GM23338 (cell line): Measurements from ENCODE around the gene BPNT1. TPM values are rescaled to one million over a fixed set of nuclear protein-coding genes. Genes with fewer than 3 reads are reported as not detected.

Source experiments
- ATAC-seq: fragments of 200-7000 bp; cut with Tn5 transposase; 3 replicates; pipeline ENCODE4 v1.9.1; 2020
- DNase-seq: peaks from one replicate; pipeline ENCODE4 v3.0.0-alpha.2; 2015; ENCODE audit warnings: low spot score
- H2AFZ ChIP-seq: fragments of 200-600 bp; sonication (generic); 2 replicates; pipeline ENCODE4 v1.8.0; 2016; ENCODE audit warnings: antibody characterized with exemption, mild to moderate bottlenecking, moderate library complexity
- H3F3A ChIP-seq: fragments of 200-600 bp; sonication (generic); replicated peaks from 2 replicates; pipeline ENCODE4 v1.8.0; 2017; ENCODE audit warnings: antibody characterized with exemption, mixed run types, low read depth
- H3K27ac ChIP-seq: fragments of 200-600 bp; sonication (generic); 2 replicates; pipeline ENCODE4 v1.6.1; 2016; ENCODE audit warnings: low read depth
- H3K27me3 ChIP-seq: fragments of 200-600 bp; sonication (generic); 2 replicates; pipeline ENCODE4 v1.8.0; 2016; ENCODE audit warnings: mild to moderate bottlenecking, mixed run types, moderate library complexity; ENCODE audit not compliant: insufficient read depth
- H3K36me3 ChIP-seq: fragments of 200-600 bp; sonication (generic); 2 replicates; pipeline ENCODE4 v1.8.0; 2016; ENCODE audit warnings: mild to moderate bottlenecking; ENCODE audit not compliant: insufficient read depth
- H3K4me1 ChIP-seq: fragments of 200-600 bp; sonication (generic); 2 replicates; pipeline ENCODE4 v1.8.0; 2016; ENCODE audit warnings: mild to moderate bottlenecking, moderate library complexity; ENCODE audit not compliant: insufficient read depth
- H3K4me2 ChIP-seq: fragments of 200-600 bp; sonication (generic); 2 replicates; pipeline ENCODE4 v1.7.1; 2017; ENCODE audit warnings: mixed run types
- H3K4me3 ChIP-seq: fragments of 200-600 bp; sonication (generic); 2 replicates; pipeline ENCODE4 v1.6.1; 2016; ENCODE audit warnings: mixed run types
- H3K79me2 ChIP-seq: fragments of 200-600 bp; sonication (generic); replicated peaks from 2 replicates; pipeline ENCODE4 v1.8.0; 2017; ENCODE audit warnings: mild to moderate bottlenecking; ENCODE audit not compliant: insufficient read depth
- H3K9me2 ChIP-seq: fragments of 200-600 bp; sonication (generic); 2 replicates; pipeline ENCODE4 v1.8.0; 2017; ENCODE audit not compliant: insufficient read depth
- H4K20me1 ChIP-seq: fragments of 200-600 bp; sonication (generic); replicated peaks from 2 replicates; pipeline ENCODE4 v1.8.0; 2017; ENCODE audit warnings: mild to moderate bottlenecking; ENCODE audit not compliant: insufficient read depth
- H3K27ac Mint-ChIP-seq: 2 replicates; pipeline ENCODE4 v1.8.0; 2020; ENCODE audit warnings: inconsistent platforms, mild to moderate bottlenecking, moderate library complexity, mixed read lengths
- H3K27me3 Mint-ChIP-seq: 3 replicates; pipeline ENCODE4 v1.8.0; 2022; ENCODE audit warnings: low read depth, mild to moderate bottlenecking, moderate library complexity, mixed read lengths, inconsistent platforms; ENCODE audit not compliant: insufficient read depth, poor library complexity
- H3K36me3 Mint-ChIP-seq: 3 replicates; pipeline ENCODE4 v1.8.0; 2021; ENCODE audit warnings: low read depth, mild to moderate bottlenecking, inconsistent platforms, moderate library complexity, mixed read lengths
- H3K4me1 Mint-ChIP-seq: 3 replicates; pipeline ENCODE4 v1.8.0; 2020; ENCODE audit warnings: mild to moderate bottlenecking, inconsistent platforms, mixed read lengths
- H3K4me3 Mint-ChIP-seq: 3 replicates; pipeline ENCODE4 v1.8.0; 2021; ENCODE audit warnings: moderate library complexity, mild to moderate bottlenecking, inconsistent platforms, mixed read lengths
- H3K9me3 Mint-ChIP-seq: 3 replicates; pipeline ENCODE4 v1.8.0; 2020; ENCODE audit warnings: moderate library complexity, mild to moderate bottlenecking, inconsistent platforms, mixed read lengths
- CREB1 ChIP-seq: fragments of 250-450 bp; sonication (Bioruptor Pico); IDR thresholded peaks from 2 replicates; pipeline ENCODE4 v1.5.0; 2020; ENCODE audit warnings: low read depth, mild to moderate bottlenecking, moderate library complexity
- JUNB ChIP-seq: IDR thresholded peaks from one replicate; pipeline ENCODE4 v1.6.1; 2016; ENCODE audit warnings: antibody characterized with exemption; ENCODE audit not compliant: unreplicated experiment
- POLR2AphosphoS5 ChIP-seq: IDR thresholded peaks from 2 replicates; pipeline ENCODE4 v1.6.1; 2016; ENCODE audit warnings: antibody characterized with exemption, low read depth
- STAT1 ChIP-seq: IDR thresholded peaks from one replicate; pipeline ENCODE4 v1.6.1; 2016; ENCODE audit warnings: antibody characterized with exemption; ENCODE audit not compliant: unreplicated experiment
- ZNF114 ChIP-seq: fragments of 250-450 bp; sonication (Bioruptor Pico); IDR thresholded peaks from 2 replicates; pipeline ENCODE4 v1.5.0; 2020; ENCODE audit warnings: mild to moderate bottlenecking, moderate library complexity
- polyA plus RNA-seq: library from polyadenylated mRNA; unstranded; fragments of >200 nt; fragmentation: Nextera tagmentation; extraction: Ambion mirVana; gene quantifications from 2 replicates; pipeline ENCODE4 v1.2.1, GENCODE V29; 2016
- total RNA-seq: library from RNA; depleted of rRNA; stranded (reverse); fragments of >200 nt; shearing (Covaris generic); gene quantifications from 2 replicates; pipeline ENCODE4 v1.2.3, GENCODE V29; 2014
- TF ChIP-seq, protein P1 (sequence below), 2 experiments: fragments of 200-600 bp in 1 of 2; sonication (generic) in 1 of 2; conservative IDR thresholded peaks; 2 replicates each; pipeline versions ENCODE4 v1.5.1 to v1.6.1; 2016 to 2017; ENCODE audit warnings: antibody characterized with exemption in 2 of 2, low read depth in 2 of 2, mild to moderate bottlenecking in 2 of 2, moderate library complexity in 1 of 2
- TF ChIP-seq, protein P2 (sequence below): fragments of 250-450 bp; sonication (Bioruptor Pico); IDR thresholded peaks from 2 replicates; pipeline ENCODE4 v1.5.0; 2020; ENCODE audit warnings: mild to moderate bottlenecking, moderate library complexity

BPNT1 gene
- total and polyA plus RNA-seq, 2 experiments from 2014 or later: 9.6 to 17.2 TPM

DNA sequence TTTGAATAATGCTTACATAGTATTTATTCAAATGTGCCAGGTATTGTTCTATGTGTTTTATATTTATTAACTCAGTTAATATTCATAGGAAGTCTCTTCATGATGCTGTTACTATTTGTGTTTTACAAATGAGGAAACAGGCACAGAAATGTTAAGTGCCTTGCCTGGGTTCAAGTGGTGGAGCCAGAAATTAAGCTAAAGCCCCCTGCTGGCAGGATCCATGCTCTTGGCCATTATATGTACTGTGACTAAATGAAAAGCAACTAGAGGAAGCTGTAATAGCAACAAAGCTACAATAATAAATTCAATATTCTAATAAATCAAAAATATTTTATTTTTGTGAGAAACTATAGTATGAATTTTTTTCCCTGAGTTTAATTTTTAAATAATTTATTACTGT is 34.3 kb upstream of the BPNT1 start:
- Histone ChIP-seq H3K79me2 (no peaks in the 10 kb centered on the region), H3K4me3 (no peak overlapping the region), H3K36me3 (no peaks in the 10 kb centered on the region; the same call in 1 of the 2 replicates), H3K4me1 (peaks cover 5% of the 10 kb centered on the region; the same call in 1 of the 2 replicates), H3K9me2 (no peaks in the 10 kb centered on the region), H3F3A (no peaks in the 10 kb centered on the region), H3K27me3 (no peaks in the 10 kb centered on the region), H2AFZ (no peak overlapping the region), H3K27ac (no peak overlapping the region), H4K20me1 (no peaks in the 10 kb centered on the region), H3K4me2 (no peak overlapping the region)
- TF ChIP-seq, protein P1, sequence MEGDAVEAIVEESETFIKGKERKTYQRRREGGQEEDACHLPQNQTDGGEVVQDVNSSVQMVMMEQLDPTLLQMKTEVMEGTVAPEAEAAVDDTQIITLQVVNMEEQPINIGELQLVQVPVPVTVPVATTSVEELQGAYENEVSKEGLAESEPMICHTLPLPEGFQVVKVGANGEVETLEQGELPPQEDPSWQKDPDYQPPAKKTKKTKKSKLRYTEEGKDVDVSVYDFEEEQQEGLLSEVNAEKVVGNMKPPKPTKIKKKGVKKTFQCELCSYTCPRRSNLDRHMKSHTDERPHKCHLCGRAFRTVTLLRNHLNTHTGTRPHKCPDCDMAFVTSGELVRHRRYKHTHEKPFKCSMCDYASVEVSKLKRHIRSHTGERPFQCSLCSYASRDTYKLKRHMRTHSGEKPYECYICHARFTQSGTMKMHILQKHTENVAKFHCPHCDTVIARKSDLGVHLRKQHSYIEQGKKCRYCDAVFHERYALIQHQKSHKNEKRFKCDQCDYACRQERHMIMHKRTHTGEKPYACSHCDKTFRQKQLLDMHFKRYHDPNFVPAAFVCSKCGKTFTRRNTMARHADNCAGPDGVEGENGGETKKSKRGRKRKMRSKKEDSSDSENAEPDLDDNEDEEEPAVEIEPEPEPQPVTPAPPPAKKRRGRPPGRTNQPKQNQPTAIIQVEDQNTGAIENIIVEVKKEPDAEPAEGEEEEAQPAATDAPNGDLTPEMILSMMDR (conservative IDR thresholded peaks at IDR 0.05; ENCODE audit: low read depth in 2 of 2): peak; percentile 43 to 53
- no peak for TF ChIP-seq ZNF114 (CRISPR knock-in tag)
- no peak for TF ChIP-seq CREB1 (CRISPR knock-in tag)
- Mint-ChIP-seq H3K4me1 (peaks cover 7% of the 10 kb centered on the region; the same call in 2 of the 3 replicates), H3K9me3 (no peaks in the 10 kb centered on the region), H3K27ac (no peak overlapping the region; the same call in 1 of the 2 replicates), H3K36me3 (peaks cover 4% of the 10 kb centered on the region; the same call in 2 of the 3 replicates), H3K4me3 (no peak overlapping the region), H3K27me3 (peaks cover 3% of the 10 kb centered on the region)
- DNase-seq (peak; percentile 53), ATAC-seq (peak; percentile 42; the same call in 2 of the 3 replicates)

DNA sequence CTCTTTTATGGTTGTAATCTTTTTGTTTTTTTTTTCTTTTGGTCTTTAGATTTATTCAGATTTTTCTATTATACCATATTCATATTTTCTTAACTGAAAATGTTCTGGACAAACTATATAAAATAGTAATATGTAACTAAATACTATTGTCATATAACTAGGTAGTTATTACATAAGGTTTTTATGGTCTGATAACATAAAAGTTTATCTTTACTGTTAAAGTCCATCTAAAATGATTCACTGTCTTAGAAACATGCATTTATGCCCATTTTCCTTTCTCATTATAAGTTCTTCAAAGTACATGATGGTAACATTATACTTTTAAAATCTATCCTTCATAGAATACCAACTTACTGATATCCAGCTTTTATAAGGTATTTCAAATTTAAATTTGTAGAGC is 33.5 kb upstream of the BPNT1 start:
- H3K4me2 ChIP-seq: no peak overlapping the region
- no peaks in the 10 kb centered on the region for H3K9me2 ChIP-seq
- no peak overlapping the region for H3K4me3 ChIP-seq
- no peak overlapping the region for H2AFZ ChIP-seq
- DNase-seq (no peak), ATAC-seq (no peak)
- Mint-ChIP-seq H3K4me3 (no peak overlapping the region), H3K27ac (no peak overlapping the region), H3K27me3 (peaks cover 4% of the 10 kb centered on the region), H3K36me3 (no peaks in the 10 kb centered on the region; the same call in 2 of the 3 replicates), H3K9me3 (no peaks in the 10 kb centered on the region), H3K4me1 (peaks cover 7% of the 10 kb centered on the region; the same call in 2 of the 3 replicates)
- H3K4me1 ChIP-seq: peaks cover 5% of the 10 kb centered on the region; the same call in 1 of the 2 replicates
- TF ChIP-seq, protein P1 (conservative IDR thresholded peaks at IDR 0.05; ENCODE audit: low read depth in 2 of 2): no peak
- TF ChIP-seq STAT1: no peak
- TF ChIP-seq ZNF114 (CRISPR knock-in tag): no peak
- no peak for TF ChIP-seq JUNB
- TF ChIP-seq, protein P2, sequence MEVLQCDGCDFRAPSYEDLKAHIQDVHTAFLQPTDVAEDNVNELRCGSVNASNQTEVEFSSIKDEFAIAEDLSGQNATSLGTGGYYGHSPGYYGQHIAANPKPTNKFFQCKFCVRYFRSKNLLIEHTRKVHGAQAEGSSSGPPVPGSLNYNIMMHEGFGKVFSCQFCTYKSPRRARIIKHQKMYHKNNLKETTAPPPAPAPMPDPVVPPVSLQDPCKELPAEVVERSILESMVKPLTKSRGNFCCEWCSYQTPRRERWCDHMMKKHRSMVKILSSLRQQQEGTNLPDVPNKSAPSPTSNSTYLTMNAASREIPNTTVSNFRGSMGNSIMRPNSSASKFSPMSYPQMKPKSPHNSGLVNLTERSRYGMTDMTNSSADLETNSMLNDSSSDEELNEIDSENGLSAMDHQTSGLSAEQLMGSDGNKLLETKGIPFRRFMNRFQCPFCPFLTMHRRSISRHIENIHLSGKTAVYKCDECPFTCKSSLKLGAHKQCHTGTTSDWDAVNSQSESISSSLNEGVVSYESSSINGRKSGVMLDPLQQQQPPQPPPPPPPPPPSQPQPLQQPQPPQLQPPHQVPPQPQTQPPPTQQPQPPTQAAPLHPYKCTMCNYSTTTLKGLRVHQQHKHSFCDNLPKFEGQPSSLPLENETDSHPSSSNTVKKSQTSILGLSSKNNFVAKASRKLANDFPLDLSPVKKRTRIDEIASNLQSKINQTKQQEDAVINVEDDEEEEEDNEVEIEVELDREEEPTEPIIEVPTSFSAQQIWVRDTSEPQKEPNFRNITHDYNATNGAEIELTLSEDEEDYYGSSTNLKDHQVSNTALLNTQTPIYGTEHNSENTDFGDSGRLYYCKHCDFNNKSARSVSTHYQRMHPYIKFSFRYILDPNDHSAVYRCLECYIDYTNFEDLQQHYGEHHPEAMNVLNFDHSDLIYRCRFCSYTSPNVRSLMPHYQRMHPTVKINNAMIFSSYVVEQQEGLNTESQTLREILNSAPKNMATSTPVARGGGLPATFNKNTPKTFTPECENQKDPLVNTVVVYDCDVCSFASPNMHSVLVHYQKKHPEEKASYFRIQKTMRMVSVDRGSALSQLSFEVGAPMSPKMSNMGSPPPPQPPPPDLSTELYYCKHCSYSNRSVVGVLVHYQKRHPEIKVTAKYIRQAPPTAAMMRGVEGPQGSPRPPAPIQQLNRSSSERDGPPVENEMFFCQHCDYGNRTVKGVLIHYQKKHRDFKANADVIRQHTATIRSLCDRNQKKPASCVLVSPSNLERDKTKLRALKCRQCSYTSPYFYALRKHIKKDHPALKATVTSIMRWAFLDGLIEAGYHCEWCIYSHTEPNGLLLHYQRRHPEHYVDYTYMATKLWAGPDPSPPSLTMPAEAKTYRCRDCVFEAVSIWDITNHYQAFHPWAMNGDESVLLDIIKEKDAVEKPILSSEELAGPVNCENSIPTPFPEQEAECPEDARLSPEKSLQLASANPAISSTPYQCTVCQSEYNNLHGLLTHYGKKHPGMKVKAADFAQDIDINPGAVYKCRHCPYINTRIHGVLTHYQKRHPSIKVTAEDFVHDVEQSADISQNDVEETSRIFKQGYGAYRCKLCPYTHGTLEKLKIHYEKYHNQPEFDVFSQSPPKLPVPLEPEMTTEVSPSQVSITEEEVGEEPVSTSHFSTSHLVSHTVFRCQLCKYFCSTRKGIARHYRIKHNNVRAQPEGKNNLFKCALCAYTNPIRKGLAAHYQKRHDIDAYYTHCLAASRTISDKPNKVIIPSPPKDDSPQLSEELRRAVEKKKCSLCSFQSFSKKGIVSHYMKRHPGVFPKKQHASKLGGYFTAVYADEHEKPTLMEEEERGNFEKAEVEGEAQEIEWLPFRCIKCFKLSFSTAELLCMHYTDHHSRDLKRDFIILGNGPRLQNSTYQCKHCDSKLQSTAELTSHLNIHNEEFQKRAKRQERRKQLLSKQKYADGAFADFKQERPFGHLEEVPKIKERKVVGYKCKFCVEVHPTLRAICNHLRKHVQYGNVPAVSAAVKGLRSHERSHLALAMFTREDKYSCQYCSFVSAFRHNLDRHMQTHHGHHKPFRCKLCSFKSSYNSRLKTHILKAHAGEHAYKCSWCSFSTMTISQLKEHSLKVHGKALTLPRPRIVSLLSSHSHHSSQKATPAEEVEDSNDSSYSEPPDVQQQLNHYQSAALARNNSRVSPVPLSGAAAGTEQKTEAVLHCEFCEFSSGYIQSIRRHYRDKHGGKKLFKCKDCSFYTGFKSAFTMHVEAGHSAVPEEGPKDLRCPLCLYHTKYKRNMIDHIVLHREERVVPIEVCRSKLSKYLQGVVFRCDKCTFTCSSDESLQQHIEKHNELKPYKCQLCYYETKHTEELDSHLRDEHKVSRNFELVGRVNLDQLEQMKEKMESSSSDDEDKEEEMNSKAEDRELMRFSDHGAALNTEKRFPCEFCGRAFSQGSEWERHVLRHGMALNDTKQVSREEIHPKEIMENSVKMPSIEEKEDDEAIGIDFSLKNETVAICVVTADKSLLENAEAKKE (CRISPR knock-in tag): no peak
- no peak for TF ChIP-seq POLR2AphosphoS5
- no peaks in the 10 kb centered on the region for H4K20me1 ChIP-seq
- no peaks in the 10 kb centered on the region for H3K27me3 ChIP-seq
- H3K36me3 ChIP-seq: no peaks in the 10 kb centered on the region
- H3K79me2 ChIP-seq: no peaks in the 10 kb centered on the region
- H3F3A ChIP-seq: no peaks in the 10 kb centered on the region
- H3K27ac ChIP-seq: no peak overlapping the region
